Naive thymus-derived CD4-positive, alpha-beta T cell (primary cell): ENCODE results near the gene CD72. TPM values are rescaled to one million over a fixed set of nuclear protein-coding genes. Genes with fewer than 3 reads are reported as not detected.
A peak's percentile ranks its signal among the peaks of the same experiment; 100 is the strongest.

Experiments
- ATAC-seq: fragments of 150-1000 bp; cut with Tn5 transposase; 2 replicates; pipeline ENCODE4 v1.10.0; 2021; ENCODE audit warnings: mild to moderate bottlenecking, moderate library complexity
- CTCF ChIA-PET: fragments of 350-600 bp; sonication (Branson Sonifier 250); formaldehyde crosslinking; loops from one replicate; lab custom pipeline; 2021; ENCODE audit warnings: antibody characterized with exemption; lab: Charles Lee
- POLR2A ChIA-PET: fragments of 350-600 bp; sonication (Branson Sonifier 250); formaldehyde crosslinking; loops from one replicate; lab custom pipeline; 2021; ENCODE audit warnings: antibody characterized with exemption, inconsistent platforms; lab: Charles Lee
- DNase-seq, 9 donors: peaks; one replicate each; pipeline versions ENCODE4 v3.0.0 to v3.0.0-alpha.2; 2020 to 2022; ENCODE audit warnings: mixed read lengths in 1 of 9
- H3K27ac ChIP-seq: one replicate; pipeline ENCODE4 v1.7.0; 2013; ENCODE audit warnings: mild to moderate bottlenecking, low read depth, low read length, moderate library complexity
- H3K27me3 ChIP-seq, 2 donors: one replicate each; pipeline ENCODE4 v1.7.0; 2013; ENCODE audit warnings: low read length in 2 of 2, mild to moderate bottlenecking in 2 of 2, moderate library complexity in 2 of 2; ENCODE audit not compliant: control insufficient read depth in 2 of 2, insufficient read depth in 2 of 2
- H3K36me3 ChIP-seq, 3 experiments: 1 replicate in 2 of 3; 2 replicates in 1 of 3; pipeline ENCODE4 v1.7.0; 2013; ENCODE audit warnings: low read length in 3 of 3, mild to moderate bottlenecking in 3 of 3, moderate library complexity in 1 of 3; ENCODE audit not compliant: insufficient read depth in 3 of 3, control insufficient read depth in 2 of 3
- H3K4me1 ChIP-seq, 2 donors: one replicate each; pipeline ENCODE4 v1.7.0; 2013; ENCODE audit warnings: low read length in 2 of 2, mild to moderate bottlenecking in 2 of 2, moderate library complexity in 1 of 2; ENCODE audit not compliant: control insufficient read depth in 2 of 2, insufficient read depth in 2 of 2
- H3K4me3 ChIP-seq: 2 replicates; pipeline ENCODE4 v1.7.0; 2013; ENCODE audit warnings: mild to moderate bottlenecking, low read length
- H3K9me3 ChIP-seq, 3 experiments: 1 replicate in 2 of 3; 2 replicates in 1 of 3; pipeline ENCODE4 v1.7.0; 2013; ENCODE audit warnings: low read length in 3 of 3; ENCODE audit not compliant: control insufficient read depth in 2 of 3
- H3K27ac Mint-ChIP-seq, 9 donors: one replicate each; pipeline ENCODE4 v1.8.0; 2020 to 2022; ENCODE audit warnings: mixed read lengths in 9 of 9, mild to moderate bottlenecking in 8 of 9, moderate library complexity in 5 of 9, inconsistent platforms in 2 of 9
- H3K27me3 Mint-ChIP-seq, 5 donors: one replicate each; pipeline ENCODE4 v1.8.0; 2021 to 2022; ENCODE audit warnings: mixed read lengths in 5 of 5, mild to moderate bottlenecking in 1 of 5
- H3K36me3 Mint-ChIP-seq, 5 donors: one replicate each; pipeline ENCODE4 v1.8.0; 2020 to 2022; ENCODE audit warnings: mixed read lengths in 5 of 5, mild to moderate bottlenecking in 3 of 5, inconsistent platforms in 1 of 5
- H3K4me1 Mint-ChIP-seq, 7 donors: one replicate each; pipeline ENCODE4 v1.8.0; 2020 to 2022; ENCODE audit warnings: mixed read lengths in 7 of 7, mild to moderate bottlenecking in 3 of 7, inconsistent platforms in 1 of 7
- H3K4me3 Mint-ChIP-seq, 10 donors: one replicate each; pipeline ENCODE4 v1.8.0; 2020 to 2022; ENCODE audit warnings: mild to moderate bottlenecking in 10 of 10, mixed read lengths in 10 of 10, moderate library complexity in 6 of 10, inconsistent platforms in 2 of 10
- H3K9me3 Mint-ChIP-seq, 11 donors: one replicate each; pipeline ENCODE4 v1.8.0; 2020 to 2022; ENCODE audit warnings: mixed read lengths in 11 of 11, mild to moderate bottlenecking in 4 of 11, inconsistent platforms in 1 of 11, moderate library complexity in 1 of 11
- intact Hi-C, 2 donors: fragments of 100-400 bp; cut with micrococcal nuclease; formaldehyde crosslinking; loops; one replicate each; pipeline ENCODE4 v1.15.1; 2023
- polyA plus RNA-seq, 2 donors: library from polyadenylated mRNA; unstranded; fragments of 300-500 nt; fragmentation: Illumina TruSeq; gene quantifications; one replicate each; pipeline ENCODE4 v1.2.3, GENCODE V29; 2021
- total RNA-seq, 6 experiments: library from RNA in 5 of 6; stranded (reverse) in 5 of 6; gene quantifications; 1 replicate in 5 of 6; 2 replicates in 1 of 6; pipeline ENCODE4 v1.2.3 and lab custom pipeline; 2021 to 2026

Gene CD72
- total and polyA plus RNA-seq, 7 experiments from 2014 or later: 0.40 to 12.1 (median 5.2) TPM

DNA sequence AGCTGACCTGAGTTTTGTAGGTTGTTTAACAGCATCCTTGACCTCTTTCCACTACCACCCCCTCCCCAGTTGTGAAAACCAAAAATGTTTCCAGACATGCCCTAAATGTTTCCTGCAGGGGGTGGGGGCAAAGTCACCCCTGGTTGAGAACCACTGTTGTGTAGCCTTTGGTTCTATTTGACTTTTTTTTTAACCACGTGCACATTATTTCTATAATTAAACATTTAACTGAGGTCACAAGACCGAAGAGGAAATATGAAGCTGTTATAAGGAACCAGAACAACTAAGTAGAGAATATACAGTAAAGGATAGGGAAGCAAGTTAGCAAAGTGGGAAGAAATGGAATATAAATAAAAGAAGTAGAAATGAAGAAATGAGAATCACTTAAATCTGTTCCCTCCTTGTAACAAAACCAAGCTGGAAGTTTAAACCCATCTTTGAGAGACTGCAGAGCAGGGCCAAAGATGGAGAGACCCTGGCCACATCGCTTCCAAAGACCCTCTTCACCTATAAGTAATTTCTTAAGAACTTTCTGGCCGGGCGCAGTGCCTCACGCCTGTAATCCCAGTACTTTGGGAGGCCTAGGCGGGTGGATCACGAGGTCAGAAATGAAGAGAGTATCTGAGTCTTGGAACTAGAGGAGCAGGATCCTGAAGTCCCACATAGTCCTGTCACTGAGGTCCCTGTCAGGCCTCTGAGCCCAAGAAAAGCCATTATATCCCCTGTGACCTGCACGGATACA is 18.1 kb upstream of the CD72 start:
- peaks cover 38 to 64% (median 53%) of the 10 kb centered on the region in 7 donors for H3K4me1 Mint-ChIP-seq

DNA sequence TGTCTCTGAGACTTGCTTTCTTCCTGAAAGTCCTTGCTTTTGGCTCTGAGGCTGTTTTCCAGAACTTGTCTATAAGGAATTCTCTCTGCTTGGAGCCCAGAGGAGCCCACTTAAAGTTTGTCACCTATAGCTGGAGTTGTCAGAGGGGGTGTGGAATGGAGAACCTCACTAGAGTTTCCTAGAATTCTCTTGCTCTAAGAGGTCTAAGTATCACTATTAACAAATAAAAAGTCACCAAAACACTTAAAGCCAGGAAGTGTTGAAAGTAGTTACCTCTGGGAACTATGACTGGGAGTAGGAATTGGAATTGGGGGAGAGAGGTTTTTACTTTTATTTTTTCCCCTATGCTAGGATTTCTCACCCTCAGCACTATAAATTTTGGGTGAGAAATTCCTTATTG is 17.5 kb upstream of the CD72 start:
- Mint-ChIP-seq H3K27ac (peak overlapping the region in 4 of 9 donors; percentile 45 to 90 (median 63)), H3K4me3 (no peak overlapping the region), H3K9me3 (peaks cover 0 to 5% (median 0%) of the 10 kb centered on the region in 11 donors), H3K27me3 (no peaks in the 10 kb centered on the region), H3K4me1 (peaks cover 34 to 58% (median 47%) of the 10 kb centered on the region in 7 donors), H3K36me3 (peaks cover 3 to 18% (median 6%) of the 10 kb centered on the region in 5 donors)
- intact Hi-C loops: no loop called here
- CTCF ChIA-PET: interaction anchor here (1.2 kb wide), 1 partner anchor 23 kb away, joined by 3 read pairs; the partner anchor contains the start of gene CCDC107
- Histone ChIP-seq H3K4me3 (no peak overlapping the region), H3K27ac (no peak overlapping the region), H3K27me3 (no peaks in the 10 kb centered on the region), H3K36me3 (no peaks in the 10 kb centered on the region), H3K9me3 (no peaks in the 10 kb centered on the region), H3K4me1 (peaks cover 19 to 35% of the 10 kb centered on the region in 2 donors)
- POLR2A ChIA-PET: interaction anchor here (0.7 to 1.7 kb wide), 6 partner anchors 11 to 56 kb away, joined by 3 to 6 read pairs (median 4); partner anchors contain the start of gene TPM2
- DNase-seq (no peak), ATAC-seq (no peak)

More for the DNA sequence above, 18.1 kb upstream of the CD72 start:
- Mint-ChIP-seq H3K36me3 (peaks cover 3 to 23% (median 8%) of the 10 kb centered on the region in 5 donors), H3K27me3 (no peaks in the 10 kb centered on the region), H3K4me3 (peak overlapping the region in 2 of 10 donors; percentile 20 to 37), H3K27ac (peak overlapping the region in 6 of 9 donors; percentile 21 to 90 (median 62)), H3K9me3 (peaks cover 0 to 5% (median 0%) of the 10 kb centered on the region in 11 donors)
- no peaks in the 10 kb centered on the region for H3K27me3 ChIP-seq
- H3K36me3 ChIP-seq: no peaks in the 10 kb centered on the region
- ChIA-PET CTCF (interaction anchor here (1.2 kb wide), 1 partner anchor 22 kb away, joined by 3 read pairs; the partner anchor contains the start of gene CCDC107), POLR2A (interaction anchor here (1.0 to 1.4 kb wide), 3 partner anchors 17 to 54 kb away, joined by 3 to 5 read pairs (median 3); partner anchors contain the start of gene TPM2)
- ATAC-seq (peak; percentile 49), DNase-seq (no peak)
- no peak overlapping the region for H3K27ac ChIP-seq
- H3K4me3 ChIP-seq: no peak overlapping the region
- H3K4me1 ChIP-seq: peaks cover 19 to 35% of the 10 kb centered on the region in 2 donors
- H3K9me3 ChIP-seq: no peaks in the 10 kb centered on the region
- intact Hi-C loops: no loop called here

GRCh38 chr9:35629597-35629996 is 11.4 kb upstream of the CD72 start:
- Mint-ChIP-seq H3K36me3 (peaks cover 0 to 1% (median 0%) of the 10 kb centered on the region in 5 donors), H3K9me3 (no peaks in the 10 kb centered on the region), H3K27me3 (no peaks in the 10 kb centered on the region), H3K4me3 (no peak overlapping the region), H3K27ac (no peak overlapping the region), H3K4me1 (peaks cover 3 to 13% (median 7%) of the 10 kb centered on the region in 7 donors)
- POLR2A ChIA-PET: interaction anchor here (0.6 to 1.5 kb wide), 5 partner anchors 10 to 61 kb away, joined by 4 to 5 read pairs (median 5); no protein-coding TSS in a partner anchor
- DNase-seq (no peak), ATAC-seq (no peak)
- H3K36me3 ChIP-seq: no peaks in the 10 kb centered on the region
- no peaks in the 10 kb centered on the region for H3K9me3 ChIP-seq
- H3K27me3 ChIP-seq: no peaks in the 10 kb centered on the region
- no peak overlapping the region for H3K27ac ChIP-seq
- no peak overlapping the region for H3K4me3 ChIP-seq
- intact Hi-C loops: no loop called here
- CTCF ChIA-PET: interaction anchor here (4.5 kb wide), 1 partner anchor 19 kb away, joined by 17 read pairs; no protein-coding TSS in a partner anchor
- H3K4me1 ChIP-seq: no peaks in the 10 kb centered on the region

DNA sequence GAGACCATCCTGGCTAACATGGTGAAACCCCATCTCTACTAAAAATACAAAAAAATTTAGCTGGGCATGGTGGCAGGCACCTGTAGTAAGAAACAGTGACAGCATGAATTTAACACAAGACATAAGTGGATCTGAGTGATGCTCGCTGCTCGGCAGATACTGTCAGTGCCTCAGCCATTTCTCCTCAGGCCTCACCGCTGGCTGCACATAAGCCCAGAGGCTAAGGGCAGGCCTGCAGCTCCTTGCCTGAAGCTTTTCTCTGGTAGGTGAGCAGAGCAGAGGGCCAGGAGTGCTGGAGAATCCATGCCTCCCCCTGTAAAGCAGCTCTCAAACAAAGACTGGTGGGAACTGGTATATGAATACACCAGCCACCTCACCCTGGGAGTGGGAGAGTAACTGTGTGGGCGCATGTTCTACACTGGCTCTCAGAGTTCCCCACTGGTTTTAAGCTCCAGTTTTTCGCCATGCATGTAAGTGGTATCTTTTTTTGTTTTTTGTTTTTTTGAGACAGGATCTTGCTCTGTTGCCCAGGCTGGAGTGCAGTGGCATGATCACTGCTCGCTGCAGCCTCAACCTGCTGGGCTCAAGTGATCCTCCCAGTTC is 10.3 kb upstream of the CD72 start:
- H3K27me3 ChIP-seq: no peaks in the 10 kb centered on the region
- H3K4me1 ChIP-seq: no peaks in the 10 kb centered on the region
- Mint-ChIP-seq H3K4me1 (peaks cover 2 to 12% (median 6%) of the 10 kb centered on the region in 7 donors), H3K9me3 (no peaks in the 10 kb centered on the region), H3K4me3 (no peak overlapping the region), H3K27me3 (no peaks in the 10 kb centered on the region), H3K36me3 (no peaks in the 10 kb centered on the region), H3K27ac (no peak overlapping the region)
- no peaks in the 10 kb centered on the region for H3K9me3 ChIP-seq
- no peak for ATAC-seq
- H3K27ac ChIP-seq: no peak overlapping the region
- DNase-seq: no peak
- ChIA-PET POLR2A (interaction anchor here (0.5 to 1.5 kb wide), 6 partner anchors 9 to 62 kb away, joined by 3 to 5 read pairs (median 4); no protein-coding TSS in a partner anchor), CTCF (interaction anchor here (0.6 to 4.5 kb wide), 4 partner anchors 17 to 262 kb away, joined by 3 to 17 read pairs (median 3); no protein-coding TSS in a partner anchor)
- H3K4me3 ChIP-seq: no peak overlapping the region
- no peaks in the 10 kb centered on the region for H3K36me3 ChIP-seq
- intact Hi-C loops: no loop called here

DNA sequence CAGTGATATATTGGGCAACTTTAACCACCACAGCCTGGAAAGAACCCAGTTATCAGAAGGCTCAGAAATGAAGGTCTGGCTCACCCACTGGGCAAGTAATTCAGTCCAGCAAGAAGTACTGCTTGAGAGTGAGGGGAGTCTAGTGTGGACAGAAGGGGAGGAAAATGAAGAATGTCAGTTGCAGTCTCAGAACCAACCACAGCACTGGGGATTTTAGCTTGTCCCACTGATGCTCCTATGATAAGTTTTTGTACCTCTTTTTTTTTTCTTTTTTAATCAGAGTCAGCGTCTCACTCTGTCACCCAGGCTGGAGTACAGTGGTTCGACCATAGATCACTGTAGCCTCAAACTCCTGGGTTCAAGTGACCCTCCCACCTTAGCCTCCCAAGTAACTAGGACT is 9.4 kb upstream of the CD72 start:
- no peaks in the 10 kb centered on the region for H3K4me1 ChIP-seq
- no peaks in the 10 kb centered on the region for H3K9me3 ChIP-seq
- H3K27ac ChIP-seq: no peak overlapping the region
- Mint-ChIP-seq H3K9me3 (no peaks in the 10 kb centered on the region), H3K27ac (no peak overlapping the region), H3K27me3 (no peaks in the 10 kb centered on the region), H3K4me1 (peaks cover 2 to 12% (median 6%) of the 10 kb centered on the region in 7 donors), H3K4me3 (no peak overlapping the region), H3K36me3 (no peaks in the 10 kb centered on the region)
- DNase-seq (no peak), ATAC-seq (no peak)
- no peaks in the 10 kb centered on the region for H3K36me3 ChIP-seq
- no peaks in the 10 kb centered on the region for H3K27me3 ChIP-seq
- intact Hi-C loops: no loop called here
- CTCF ChIA-PET: interaction anchor here (4.5 kb wide), 1 partner anchor 16 kb away, joined by 17 read pairs; no protein-coding TSS in a partner anchor
- POLR2A ChIA-PET: no interaction called here
- H3K4me3 ChIP-seq: no peak overlapping the region

- H3K9me3 Mint-ChIP-seq: no peaks in the 10 kb centered on the region
- intact Hi-C loops: loop anchor here in 1 of 2 donors (5.0 kb wide), 1 partner anchor 263 kb away; no protein-coding TSS in a partner anchor
- H3K27me3 Mint-ChIP-seq: no peaks in the 10 kb centered on the region
- H3K4me1 Mint-ChIP-seq: peaks cover 33 to 44% (median 39%) of the 10 kb centered on the region in 7 donors
- CTCF ChIA-PET: interaction anchor here (0.9 to 12.7 kb wide), 4 partner anchors 13 to 72 kb away, joined by 3 to 118 read pairs (median 40); partner anchors contain the start of genes CCDC107, RMRP and SIT1
- POLR2A ChIA-PET: interaction anchor here (0.7 to 1.7 kb wide), 8 partner anchors 9 to 262 kb away, joined by 3 to 5 read pairs (median 4); partner anchors contain the start of genes CCDC107, CREB3, RMRP and TLN1
- Histone ChIP-seq H3K9me3 (no peaks in the 10 kb centered on the region), H3K36me3 (no peaks in the 10 kb centered on the region), H3K4me1 (peaks cover 27 to 36% of the 10 kb centered on the region in 2 donors), H3K27me3 (no peaks in the 10 kb centered on the region), H3K27ac (no peak overlapping the region), H3K4me3 (no peak overlapping the region)
- DNase-seq (no peak), ATAC-seq (no peak)
- H3K36me3 Mint-ChIP-seq: peaks cover 0 to 2% (median 0%) of the 10 kb centered on the region in 5 donors
- H3K4me3 Mint-ChIP-seq: peak overlapping the region in 5 of 10 donors; percentile 18 to 86 (median 63)
- H3K27ac Mint-ChIP-seq: peak overlapping the region in 6 of 9 donors; percentile 43 to 92 (median 74)
Measured at GRCh38 chr9:35619800-35620158, 1.6 kb upstream of the CD72 start.
